ENCODE measurements around the gene PPP6R2. TPM values are rescaled to one million over a fixed set of nuclear protein-coding genes. Genes with fewer than 3 reads are reported as not detected.

PPP6R2 gene
- total RNA-seq, 1 experiment from 2014 or later = 42.6 TPM

DNA sequence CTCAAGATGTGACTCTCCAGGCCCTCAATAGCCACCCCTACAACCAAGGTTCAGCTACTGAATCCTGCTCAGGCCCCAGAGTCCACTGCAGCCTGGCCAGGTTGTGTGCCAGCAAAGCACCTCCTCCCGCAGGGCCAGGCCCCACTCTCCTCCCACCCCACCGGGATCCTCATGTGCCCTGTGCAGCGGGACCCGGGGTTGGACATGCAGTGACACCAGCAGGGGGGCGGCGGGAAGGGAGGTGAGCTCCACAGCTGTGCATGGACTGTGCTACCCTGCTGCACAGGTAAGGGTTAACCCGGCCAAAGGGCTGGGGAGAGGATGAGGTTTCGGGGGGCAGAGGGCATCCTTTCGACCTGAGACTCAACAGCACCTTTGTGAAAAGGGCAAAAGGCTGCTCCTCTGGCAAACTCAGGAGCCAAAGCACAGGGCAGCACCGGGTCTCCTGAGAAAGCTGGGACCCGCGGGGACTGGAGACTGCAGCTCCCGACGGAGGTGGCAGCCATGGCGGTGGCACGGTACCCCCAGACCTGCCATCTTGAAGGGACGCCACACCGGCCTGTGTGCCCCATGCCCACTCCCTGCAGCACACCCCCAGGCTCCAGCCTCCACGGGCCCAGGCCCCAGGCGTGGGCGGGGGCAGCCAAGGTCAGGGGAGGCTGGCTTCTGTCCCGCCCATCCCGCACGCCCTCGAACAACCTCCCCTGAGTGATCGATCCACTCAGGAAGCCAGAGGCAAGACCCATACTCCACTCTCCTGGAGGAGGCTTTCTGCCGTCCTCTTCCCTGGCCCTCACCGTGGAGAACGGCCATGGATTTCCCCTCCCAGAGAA lies 46.3 kb upstream of the PPP6R2 start:
- Histone ChIP-seq H4K5ac (ENCODE audit: insufficient read length, low read depth, low read length) (no peak overlapping the region), H3K23ac (ENCODE audit: insufficient read length, low read depth, low read length) (no peak overlapping the region), H4K91ac (ENCODE audit: insufficient read length, low read depth, low read length) (no peak overlapping the region), H3K18ac (ENCODE audit: insufficient read length, low read depth, low read length) (no peak overlapping the region), H2BK20ac (ENCODE audit: low read depth, low read length, poor library complexity, severe bottlenecking) (no peak overlapping the region), H2AK5ac (ENCODE audit: insufficient read length, low read length) (no peak overlapping the region), H3K79me1 (ENCODE audit: insufficient read depth, low read depth, low read length, poor library complexity, severe bottlenecking) (peaks cover 2% of the 10 kb centered on the region), H3K56ac (ENCODE audit: insufficient read length, low read depth, low read length) (no peak overlapping the region), H3K79me2 (ENCODE audit: insufficient read depth, low read length) (no peaks in the 10 kb centered on the region; the same call in 1 of the 2 replicates), H2BK12ac (ENCODE audit: insufficient read length, low read depth, low read length) (no peak overlapping the region), H3K14ac (ENCODE audit: insufficient read depth, low read length) (no peak overlapping the region), H3T11ph (ENCODE audit: low read length) (no peak overlapping the region), H3K4ac (ENCODE audit: low read depth, low read length) (no peak overlapping the region), H2BK120ac (ENCODE audit: low read depth, low read length, poor library complexity, severe bottlenecking) (no peak overlapping the region), H2AFZ (ENCODE audit: low read length) (no peak overlapping the region), H3K4me1 (ENCODE audit: insufficient read depth, low read length) (no peaks in the 10 kb centered on the region), H3K23me2 (ENCODE audit: insufficient read length, low read depth, low read length, poor library complexity, severe bottlenecking) (peaks cover 6% of the 10 kb centered on the region), H3K27ac (ENCODE audit: insufficient read length, low read depth, low read length) (no peak overlapping the region), H4K8ac (replicated peaks; ENCODE audit: insufficient read length, low read depth, low read length) (no peak overlapping the region), H2BK15ac (ENCODE audit: low read depth, low read length) (no peak overlapping the region), H2BK5ac (ENCODE audit: insufficient read length, low read length) (no peak overlapping the region), H3K9me3 (ENCODE audit: control insufficient read depth, low read depth, low read length) (no peaks in the 10 kb centered on the region), H3K27me3 (ENCODE audit: insufficient read depth, low read length) (no peaks in the 10 kb centered on the region), H4K20me1 (ENCODE audit: control insufficient read depth, insufficient read depth, insufficient read length) (no peaks in the 10 kb centered on the region), H3K4me2 (ENCODE audit: insufficient read depth, insufficient read length, low read length) (no peak overlapping the region), H3K9ac (ENCODE audit: extremely low read depth, insufficient read length, low read length) (no peak overlapping the region)
- TF ChIP-seq, protein P1, sequence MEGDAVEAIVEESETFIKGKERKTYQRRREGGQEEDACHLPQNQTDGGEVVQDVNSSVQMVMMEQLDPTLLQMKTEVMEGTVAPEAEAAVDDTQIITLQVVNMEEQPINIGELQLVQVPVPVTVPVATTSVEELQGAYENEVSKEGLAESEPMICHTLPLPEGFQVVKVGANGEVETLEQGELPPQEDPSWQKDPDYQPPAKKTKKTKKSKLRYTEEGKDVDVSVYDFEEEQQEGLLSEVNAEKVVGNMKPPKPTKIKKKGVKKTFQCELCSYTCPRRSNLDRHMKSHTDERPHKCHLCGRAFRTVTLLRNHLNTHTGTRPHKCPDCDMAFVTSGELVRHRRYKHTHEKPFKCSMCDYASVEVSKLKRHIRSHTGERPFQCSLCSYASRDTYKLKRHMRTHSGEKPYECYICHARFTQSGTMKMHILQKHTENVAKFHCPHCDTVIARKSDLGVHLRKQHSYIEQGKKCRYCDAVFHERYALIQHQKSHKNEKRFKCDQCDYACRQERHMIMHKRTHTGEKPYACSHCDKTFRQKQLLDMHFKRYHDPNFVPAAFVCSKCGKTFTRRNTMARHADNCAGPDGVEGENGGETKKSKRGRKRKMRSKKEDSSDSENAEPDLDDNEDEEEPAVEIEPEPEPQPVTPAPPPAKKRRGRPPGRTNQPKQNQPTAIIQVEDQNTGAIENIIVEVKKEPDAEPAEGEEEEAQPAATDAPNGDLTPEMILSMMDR (conservative IDR thresholded peaks at IDR 0.05) = no peak
- no peak for DNase-seq
- Mint-ChIP-seq H3K27me3 (ENCODE audit: low read depth) (peaks cover 1% of the 10 kb centered on the region; the same call in 1 of the 2 replicates), H3K27ac (peak overlapping the region in 1 of 3 experiments; percentile 68; a peak in 2 of 7 replicates), H3K9me3 (no peaks in the 10 kb centered on the region; a peak in 1 of 5 replicates), H3K4me1 (peaks cover 18 to 34% of the 10 kb centered on the region in 2 experiments), H3K36me3 (ENCODE audit: insufficient read depth in 1 of 3, low read depth in 3 of 3) (peaks cover 0 to 2% (median 0%) of the 10 kb centered on the region in 3 experiments; a peak in 2 of 7 replicates), H3K4me3 (no peak overlapping the region)
- WGBS (ENCODE audit: extremely low coverage, insufficient read length, low lambda C conversion rate) = no CpG with 5 or more reads among the region's 29 CpGs

Measured in H9 (cell line).